Measurements from ENCODE around the gene PITRM1.

The PITRM1 gene

DNA sequence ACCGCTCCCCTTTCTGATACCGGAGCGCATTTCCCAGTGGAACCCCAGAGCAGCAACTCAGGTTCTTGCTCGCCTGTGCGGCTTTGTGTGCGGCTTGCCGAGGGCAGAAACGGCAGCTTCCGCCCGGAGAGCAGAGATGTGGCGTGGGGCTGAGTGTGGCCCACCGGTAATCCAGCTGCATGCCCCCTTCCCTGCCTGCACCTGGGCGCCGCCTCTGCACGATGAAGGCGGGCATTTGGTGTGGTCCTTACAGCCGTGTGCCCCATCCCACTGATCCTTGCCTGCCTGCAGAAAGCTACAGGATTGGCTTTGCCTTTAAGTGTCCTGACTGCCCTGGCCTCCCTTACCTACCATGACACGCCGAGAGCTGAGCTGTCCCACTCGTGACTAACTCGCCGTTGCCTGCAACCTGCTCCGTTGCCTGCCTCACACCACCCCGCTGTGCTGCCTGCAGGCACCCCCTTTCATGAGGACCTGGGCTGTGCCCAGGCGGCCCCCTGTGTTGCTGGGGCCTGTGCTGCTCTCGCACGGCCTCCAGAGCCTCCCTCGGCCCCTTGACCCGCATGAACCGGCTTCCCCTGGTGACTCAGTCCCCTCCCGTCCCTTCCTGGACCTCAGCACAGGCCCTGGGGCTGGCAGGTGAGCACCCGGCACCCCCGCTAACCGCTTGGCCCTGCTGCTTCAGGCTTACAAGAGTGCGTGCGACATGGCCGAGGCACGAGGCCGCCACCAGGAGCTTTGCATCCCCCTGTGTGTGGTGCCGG is 48.0 kb downstream of the PITRM1 start:
- Histone ChIP-seq H3K27ac (ENCODE audit: low read depth, low read length) (no peak overlapping the region), H3K9ac (ENCODE audit: low read length in 5 of 5) (no peak overlapping the region), H3K9me3 (ENCODE audit: control insufficient read depth in 5 of 5, low read length in 5 of 5) (no peaks in the 10 kb centered on the region), H3K27me3 (ENCODE audit: control insufficient read depth in 5 of 5, insufficient read depth in 4 of 5, low read length in 5 of 5) (no peaks in the 10 kb centered on the region), H3K4me3 (ENCODE audit: low read depth in 1 of 5, low read length in 5 of 5) (no peak overlapping the region), H3K4me1 (ENCODE audit: control insufficient read depth in 5 of 5, insufficient read depth in 5 of 5, low read length in 5 of 5) (peaks cover 4 to 19% (median 16%) of the 10 kb centered on the region in 5 donors), H3K36me3 (ENCODE audit: control insufficient read depth in 5 of 5, insufficient read depth in 5 of 5, low read length in 5 of 5) (peaks cover 0 to 29% (median 17%) of the 10 kb centered on the region in 5 donors)

DNA sequence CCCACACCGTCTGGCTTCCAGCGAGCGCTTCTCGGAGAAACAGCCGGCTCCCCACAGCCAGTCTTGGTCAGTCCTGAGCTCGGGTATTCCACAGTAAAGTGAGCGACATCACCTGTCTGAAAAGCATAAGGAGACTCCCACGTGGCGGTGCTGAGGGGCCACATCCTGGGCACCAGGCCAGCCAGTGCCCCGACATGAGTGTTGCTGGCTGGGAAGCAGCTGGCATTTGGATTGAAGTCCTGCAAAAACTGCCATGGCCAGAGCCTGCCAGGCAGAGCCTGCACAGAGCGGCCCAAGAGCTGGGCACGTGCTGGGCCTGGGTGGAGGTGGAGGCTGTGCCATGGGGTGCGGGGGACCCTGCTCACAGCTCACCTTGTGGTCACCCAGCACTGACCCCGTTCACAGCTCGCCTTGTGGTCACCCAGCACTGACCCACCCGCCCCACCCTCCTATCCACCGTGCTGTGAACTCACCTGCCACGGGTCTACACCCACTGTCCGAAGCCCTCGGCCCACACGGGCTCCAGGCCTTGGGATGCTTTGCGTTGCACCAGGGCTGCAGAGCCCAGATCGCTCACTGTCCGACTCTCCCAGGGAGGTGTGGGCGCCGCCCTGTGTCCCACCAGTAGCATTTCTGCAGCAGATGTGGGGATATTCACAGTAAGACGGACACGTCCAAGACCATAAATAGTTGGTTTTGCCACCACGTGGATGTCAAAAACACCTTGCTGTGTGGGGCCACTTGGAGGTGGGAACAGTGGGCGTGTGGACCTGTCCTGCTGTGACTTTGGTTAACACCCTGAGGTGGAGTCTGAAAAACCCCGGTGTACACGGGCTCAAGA is 48.8 kb downstream of the PITRM1 start:
- peaks cover 0 to 31% (median 18%) of the 10 kb centered on the region in 5 donors for H3K36me3 ChIP-seq (ENCODE audit: control insufficient read depth in 5 of 5, insufficient read depth in 5 of 5, low read length in 5 of 5)
- no peak overlapping the region for H3K27ac ChIP-seq (ENCODE audit: low read depth, low read length)
- H3K9me3 ChIP-seq (ENCODE audit: control insufficient read depth in 5 of 5, low read length in 5 of 5), result no peaks in the 10 kb centered on the region
- peaks cover 4 to 19% (median 16%) of the 10 kb centered on the region in 5 donors for H3K4me1 ChIP-seq (ENCODE audit: control insufficient read depth in 5 of 5, insufficient read depth in 5 of 5, low read length in 5 of 5)
- H3K27me3 ChIP-seq (ENCODE audit: control insufficient read depth in 5 of 5, insufficient read depth in 4 of 5, low read length in 5 of 5), result no peaks in the 10 kb centered on the region
- H3K9ac ChIP-seq (ENCODE audit: low read length in 5 of 5), result no peak overlapping the region
- no peak overlapping the region for H3K4me3 ChIP-seq (ENCODE audit: low read depth in 1 of 5, low read length in 5 of 5)

DNA sequence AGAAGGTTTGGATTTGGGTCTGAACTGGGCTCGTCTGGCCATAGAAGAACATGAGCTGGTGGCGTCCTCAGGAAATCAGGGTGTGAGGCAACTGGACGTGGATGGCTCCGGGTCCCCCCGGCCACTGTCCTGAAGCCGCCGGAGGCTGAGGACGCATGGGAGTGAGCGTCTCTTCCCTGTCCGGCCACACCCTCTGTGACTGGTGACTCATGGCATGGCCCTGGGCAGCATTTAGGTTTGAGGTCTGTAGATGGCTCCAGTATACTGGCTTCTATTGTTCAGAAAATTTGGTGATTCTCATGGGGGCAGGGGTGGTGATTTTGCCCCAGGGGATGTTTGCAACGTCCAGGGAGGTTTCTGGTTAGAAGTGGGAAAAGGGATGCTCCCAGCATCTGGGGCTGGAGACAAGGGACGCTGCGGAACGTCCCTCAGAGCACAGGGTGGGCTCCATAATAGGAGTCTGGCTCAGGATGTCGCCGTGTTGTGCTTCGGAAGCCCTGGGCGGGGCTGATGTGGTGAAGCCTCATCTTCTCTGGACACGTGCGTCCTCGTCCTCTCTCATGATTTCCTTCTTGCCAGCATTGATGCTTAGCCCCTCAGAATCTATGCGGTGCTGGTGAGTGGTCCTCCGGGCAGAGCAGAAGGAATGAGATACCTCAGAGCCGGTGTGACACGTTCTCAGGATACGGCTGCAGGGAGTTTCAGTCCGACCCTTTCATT is 49.9 kb downstream of the PITRM1 start:
- peaks cover 0 to 37% (median 22%) of the 10 kb centered on the region in 5 donors for H3K36me3 ChIP-seq (ENCODE audit: control insufficient read depth in 5 of 5, insufficient read depth in 5 of 5, low read length in 5 of 5)

DNA sequence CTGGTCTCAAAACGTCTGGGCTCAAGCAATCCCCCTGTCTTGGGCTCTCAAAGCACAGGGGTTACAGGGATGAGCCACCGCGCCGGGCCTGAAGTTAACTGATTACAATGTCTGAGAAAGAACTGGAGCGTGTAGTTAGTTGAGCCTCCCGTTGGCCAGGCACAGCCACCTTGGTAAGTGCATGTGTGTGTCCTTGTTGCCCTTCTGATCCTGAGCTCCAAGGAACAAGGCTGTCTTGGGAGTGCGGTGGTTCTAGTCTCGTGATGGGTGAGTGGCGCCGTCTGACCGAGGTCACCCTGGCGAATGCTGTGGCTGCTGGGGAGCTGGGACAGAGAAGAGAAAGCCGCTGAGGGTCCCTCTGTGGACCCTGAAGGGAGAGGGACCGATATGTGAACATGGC is 50.5 kb downstream of the PITRM1 start:
- peaks cover 4 to 14% (median 13%) of the 10 kb centered on the region in 5 donors for H3K4me1 ChIP-seq (ENCODE audit: control insufficient read depth in 5 of 5, insufficient read depth in 5 of 5, low read length in 5 of 5)
- peaks cover 0 to 43% (median 28%) of the 10 kb centered on the region in 5 donors for H3K36me3 ChIP-seq (ENCODE audit: control insufficient read depth in 5 of 5, insufficient read depth in 5 of 5, low read length in 5 of 5)
- H3K27ac ChIP-seq (ENCODE audit: low read depth, low read length), result no peak overlapping the region
- H3K4me3 ChIP-seq (ENCODE audit: low read depth in 1 of 5, low read length in 5 of 5), result no peak overlapping the region
- no peak overlapping the region for H3K9ac ChIP-seq (ENCODE audit: low read length in 5 of 5)
- H3K9me3 ChIP-seq (ENCODE audit: control insufficient read depth in 5 of 5, low read length in 5 of 5), result no peaks in the 10 kb centered on the region
- peaks cover 0 to 4% (median 0%) of the 10 kb centered on the region in 5 donors for H3K27me3 ChIP-seq (ENCODE audit: control insufficient read depth in 5 of 5, insufficient read depth in 4 of 5, low read length in 5 of 5)

More for the DNA sequence above, 49.9 kb downstream of the PITRM1 start:
- Histone ChIP-seq H3K4me3 (ENCODE audit: low read depth in 1 of 5, low read length in 5 of 5) (no peak overlapping the region), H3K4me1 (ENCODE audit: control insufficient read depth in 5 of 5, insufficient read depth in 5 of 5, low read length in 5 of 5) (peaks cover 4 to 19% (median 16%) of the 10 kb centered on the region in 5 donors), H3K9ac (ENCODE audit: low read length in 5 of 5) (no peak overlapping the region), H3K27me3 (ENCODE audit: control insufficient read depth in 5 of 5, insufficient read depth in 4 of 5, low read length in 5 of 5) (no peaks in the 10 kb centered on the region), H3K27ac (ENCODE audit: low read depth, low read length) (no peak overlapping the region), H3K9me3 (ENCODE audit: control insufficient read depth in 5 of 5, low read length in 5 of 5) (no peaks in the 10 kb centered on the region)

DNA sequence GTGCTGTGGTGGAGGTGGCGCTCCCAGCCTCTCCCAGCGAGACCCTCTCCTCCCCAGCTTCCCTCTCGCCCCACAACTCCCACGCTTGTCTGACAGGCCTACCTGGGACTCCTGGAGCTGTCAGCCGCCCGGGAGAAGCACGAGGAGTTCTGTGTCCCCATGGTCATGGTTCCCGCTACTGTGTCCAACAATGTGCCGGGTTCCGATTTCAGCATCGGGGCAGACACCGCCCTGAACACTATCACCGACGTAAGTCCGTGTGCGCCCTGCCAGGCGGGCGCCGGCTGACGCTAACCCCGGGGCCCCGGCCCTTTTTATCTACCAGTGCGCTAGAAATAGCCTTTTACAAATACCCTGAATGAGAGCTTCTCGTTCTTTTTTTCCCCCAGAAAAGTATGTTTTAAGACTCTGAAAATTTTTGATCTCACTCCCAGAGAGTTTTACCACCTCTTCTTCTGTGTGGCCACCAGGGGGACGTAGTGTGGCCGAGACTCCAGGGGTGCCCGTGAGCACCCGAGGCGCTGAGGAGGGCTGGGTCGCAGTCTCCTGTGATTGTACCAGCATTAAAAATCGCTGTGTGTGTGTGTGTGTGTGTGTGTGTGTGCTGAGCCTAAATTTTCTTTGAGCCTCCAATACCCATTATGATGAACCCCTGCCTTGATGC is 52.7 kb downstream of the PITRM1 start:
- no peaks in the 10 kb centered on the region for H3K4me1 ChIP-seq (ENCODE audit: control insufficient read depth in 5 of 5, insufficient read depth in 5 of 5, low read length in 5 of 5)
- no peak overlapping the region for H3K27ac ChIP-seq (ENCODE audit: low read depth, low read length)
- H3K36me3 ChIP-seq (ENCODE audit: control insufficient read depth in 5 of 5, insufficient read depth in 5 of 5, low read length in 5 of 5), result peaks cover 0 to 61% (median 32%) of the 10 kb centered on the region in 5 donors
- peaks cover 0 to 4% (median 0%) of the 10 kb centered on the region in 5 donors for H3K27me3 ChIP-seq (ENCODE audit: control insufficient read depth in 5 of 5, insufficient read depth in 4 of 5, low read length in 5 of 5)
- H3K4me3 ChIP-seq (ENCODE audit: low read depth in 1 of 5, low read length in 5 of 5), result no peak overlapping the region
- no peak overlapping the region for H3K9ac ChIP-seq (ENCODE audit: low read length in 5 of 5)
- H3K9me3 ChIP-seq (ENCODE audit: control insufficient read depth in 5 of 5, low read length in 5 of 5), result no peaks in the 10 kb centered on the region

DNA sequence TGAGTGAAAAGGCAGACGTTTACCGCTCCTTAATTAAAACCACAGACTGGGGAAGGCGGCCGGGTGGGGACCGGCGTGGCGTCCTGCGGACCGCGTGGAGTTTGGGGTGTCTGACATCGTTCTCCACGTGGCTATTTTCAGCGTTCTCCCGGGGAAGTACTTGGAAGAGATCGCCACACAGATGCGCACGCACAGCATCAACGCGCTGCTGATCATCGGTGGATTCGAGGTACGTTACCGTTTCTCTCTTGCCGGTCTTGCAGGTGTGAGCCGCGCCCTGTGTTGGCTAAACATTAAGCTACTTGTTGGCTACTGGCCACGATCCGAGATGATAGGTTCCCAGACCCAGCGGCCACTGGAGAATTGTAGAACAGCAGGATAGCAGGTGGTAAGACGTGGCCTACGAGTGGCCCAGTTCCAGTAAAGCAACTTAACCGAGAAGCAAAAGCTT is 53.9 kb downstream of the PITRM1 start:
- peaks cover 0 to 55% (median 31%) of the 10 kb centered on the region in 5 donors for H3K36me3 ChIP-seq (ENCODE audit: control insufficient read depth in 5 of 5, insufficient read depth in 5 of 5, low read length in 5 of 5)
- no peaks in the 10 kb centered on the region for H3K9me3 ChIP-seq (ENCODE audit: control insufficient read depth in 5 of 5, low read length in 5 of 5)
- H3K27me3 ChIP-seq (ENCODE audit: control insufficient read depth in 5 of 5, insufficient read depth in 4 of 5, low read length in 5 of 5), result peaks cover 0 to 4% (median 0%) of the 10 kb centered on the region in 5 donors
- no peak overlapping the region for H3K27ac ChIP-seq (ENCODE audit: low read depth, low read length)
- H3K4me1 ChIP-seq (ENCODE audit: control insufficient read depth in 5 of 5, insufficient read depth in 5 of 5, low read length in 5 of 5), result no peaks in the 10 kb centered on the region
- H3K9ac ChIP-seq (ENCODE audit: low read length in 5 of 5), result no peak overlapping the region
- H3K4me3 ChIP-seq (ENCODE audit: low read depth in 1 of 5, low read length in 5 of 5), result no peak overlapping the region

DNA sequence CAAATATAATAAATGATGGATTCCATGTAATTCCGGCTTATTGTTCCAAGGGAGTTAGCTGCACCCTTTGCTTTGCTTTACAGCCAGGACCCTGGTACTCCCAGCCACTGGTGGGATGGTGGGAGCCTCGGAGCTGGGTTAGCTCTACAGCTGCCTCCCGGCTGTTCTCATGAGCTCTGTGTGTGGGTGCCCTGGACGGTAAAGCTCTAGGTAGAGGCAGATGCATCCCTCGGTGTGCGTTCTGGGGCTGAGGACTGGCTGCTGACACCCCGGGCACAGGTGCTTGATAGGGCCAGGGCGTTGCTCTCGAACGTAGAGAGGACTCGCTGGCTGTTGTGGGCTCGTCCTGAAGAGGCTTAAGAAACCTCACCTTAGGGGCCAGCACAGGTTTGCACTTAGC is 55.1 kb downstream of the PITRM1 start:
- H3K36me3 ChIP-seq (ENCODE audit: control insufficient read depth in 5 of 5, insufficient read depth in 5 of 5, low read length in 5 of 5), result peaks cover 0 to 55% (median 37%) of the 10 kb centered on the region in 5 donors
- no peaks in the 10 kb centered on the region for H3K9me3 ChIP-seq (ENCODE audit: control insufficient read depth in 5 of 5, low read length in 5 of 5)

DNA sequence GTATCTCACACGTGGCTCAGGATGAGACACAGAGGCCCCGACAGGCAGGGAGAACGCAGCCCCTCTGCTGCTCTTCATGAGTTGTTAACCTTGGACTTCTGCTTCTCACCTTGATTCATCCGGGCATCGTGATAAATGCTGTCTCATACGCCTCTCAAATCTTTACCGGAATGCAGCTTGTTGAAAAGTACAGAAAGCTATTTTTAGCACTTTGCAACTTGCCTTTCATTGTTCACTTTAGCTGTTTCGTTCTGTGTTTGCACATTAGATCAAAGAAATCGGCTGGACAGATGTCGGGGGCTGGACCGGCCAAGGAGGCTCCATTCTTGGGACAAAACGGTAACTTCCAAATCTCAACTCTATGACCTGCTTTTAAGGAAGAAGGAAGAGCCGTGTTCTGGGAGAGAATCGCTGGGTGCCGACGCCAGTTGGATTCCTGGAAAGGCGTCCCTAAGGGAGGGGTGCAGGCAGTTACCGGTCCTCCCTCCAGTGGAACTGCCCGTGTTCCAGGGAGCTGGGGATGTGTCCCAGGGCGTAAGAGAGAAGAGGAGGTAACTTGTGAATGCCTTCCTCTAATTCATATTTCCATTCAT is 56.0 kb downstream of the PITRM1 start:
- Histone ChIP-seq H3K4me3 (ENCODE audit: low read depth in 1 of 5, low read length in 5 of 5) (no peak overlapping the region), H3K9ac (ENCODE audit: low read length in 5 of 5) (no peak overlapping the region), H3K9me3 (ENCODE audit: control insufficient read depth in 5 of 5, low read length in 5 of 5) (no peaks in the 10 kb centered on the region), H3K27ac (ENCODE audit: low read depth, low read length) (no peak overlapping the region), H3K27me3 (ENCODE audit: control insufficient read depth in 5 of 5, insufficient read depth in 4 of 5, low read length in 5 of 5) (peaks cover 0 to 4% (median 0%) of the 10 kb centered on the region in 5 donors), H3K4me1 (ENCODE audit: control insufficient read depth in 5 of 5, insufficient read depth in 5 of 5, low read length in 5 of 5) (peaks cover 0 to 9% (median 6%) of the 10 kb centered on the region in 5 donors), H3K36me3 (ENCODE audit: control insufficient read depth in 5 of 5, insufficient read depth in 5 of 5, low read length in 5 of 5) (peaks cover 0 to 58% (median 40%) of the 10 kb centered on the region in 5 donors)

More for the DNA sequence above, 55.1 kb downstream of the PITRM1 start:
- Histone ChIP-seq H3K27me3 (ENCODE audit: control insufficient read depth in 5 of 5, insufficient read depth in 4 of 5, low read length in 5 of 5) (peaks cover 0 to 4% (median 0%) of the 10 kb centered on the region in 5 donors), H3K4me3 (ENCODE audit: low read depth in 1 of 5, low read length in 5 of 5) (no peak overlapping the region), H3K4me1 (ENCODE audit: control insufficient read depth in 5 of 5, insufficient read depth in 5 of 5, low read length in 5 of 5) (peaks cover 0 to under 1% (median 0%) of the 10 kb centered on the region in 5 donors), H3K27ac (ENCODE audit: low read depth, low read length) (no peak overlapping the region), H3K9ac (ENCODE audit: low read length in 5 of 5) (no peak overlapping the region)

DNA sequence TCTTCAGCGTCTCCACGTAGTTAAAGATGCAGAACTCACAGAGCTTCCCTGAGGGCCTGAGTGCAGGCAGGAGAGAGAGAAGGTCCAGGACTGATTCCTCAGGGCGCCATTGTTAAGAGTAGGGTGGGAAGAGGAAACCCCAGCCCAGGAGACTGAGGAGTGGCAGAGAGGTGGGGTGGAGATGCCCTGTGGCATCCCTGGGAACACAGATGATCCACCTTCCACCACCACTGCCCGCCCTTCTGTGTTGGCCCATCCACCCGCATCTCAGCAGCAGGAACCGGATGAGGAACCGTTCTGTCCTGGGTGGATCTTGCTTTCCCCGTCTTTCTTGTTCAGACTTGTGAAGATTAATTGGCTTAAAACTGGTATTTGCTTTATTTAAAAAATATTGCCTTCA is 56.9 kb downstream of the PITRM1 start:
- Histone ChIP-seq H3K27me3 (ENCODE audit: control insufficient read depth in 5 of 5, insufficient read depth in 4 of 5, low read length in 5 of 5) (peaks cover 0 to 4% (median 0%) of the 10 kb centered on the region in 5 donors), H3K36me3 (ENCODE audit: control insufficient read depth in 5 of 5, insufficient read depth in 5 of 5, low read length in 5 of 5) (peaks cover 0 to 67% (median 40%) of the 10 kb centered on the region in 5 donors), H3K27ac (ENCODE audit: low read depth, low read length) (no peak overlapping the region), H3K4me1 (ENCODE audit: control insufficient read depth in 5 of 5, insufficient read depth in 5 of 5, low read length in 5 of 5) (peaks cover 0 to 16% (median 9%) of the 10 kb centered on the region in 5 donors), H3K4me3 (ENCODE audit: low read depth in 1 of 5, low read length in 5 of 5) (no peak overlapping the region), H3K9ac (ENCODE audit: low read length in 5 of 5) (no peak overlapping the region), H3K9me3 (ENCODE audit: control insufficient read depth in 5 of 5, low read length in 5 of 5) (no peaks in the 10 kb centered on the region)
